Measurements from ENCODE around the gene BTF3. TPM values are rescaled to one million over a fixed set of nuclear protein-coding genes. Genes with fewer than 3 reads are reported as not detected.
A peak's percentile ranks its signal among the peaks of the same experiment; 100 is the strongest.

BTF3 gene
- total RNA-seq, 6 donors from 2014 or later = 152 to 415 (median 344) TPM

DNA sequence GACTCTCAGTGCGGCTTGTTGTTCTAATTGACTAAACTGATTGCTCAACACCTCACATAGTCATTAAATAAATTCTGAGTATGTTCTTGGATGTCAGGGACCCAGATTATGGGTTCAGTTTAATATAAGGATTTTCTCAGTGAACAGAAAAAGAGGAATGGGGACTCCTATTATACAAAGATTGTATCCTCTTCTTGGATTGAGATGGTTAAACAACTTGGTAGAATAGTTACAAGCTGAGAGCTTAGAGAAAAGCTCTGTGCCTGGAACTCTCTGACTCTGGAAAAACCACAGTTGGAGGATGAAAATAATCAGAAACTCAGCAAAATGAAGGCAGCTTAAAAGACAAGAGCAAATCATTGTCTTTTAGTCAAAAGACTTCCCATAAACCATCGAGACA, 36.7 kb downstream of the BTF3 start:
- Histone ChIP-seq H3K27me3 (no peaks in the 10 kb centered on the region), H3K4me3 (no peak overlapping the region)

GRCh38 chr5:73539730-73540129, 41.5 kb downstream of the BTF3 start:
- ATAC-seq (ENCODE audit: low FRiP score in 2 of 2) = no peak
- no peak for DNase-seq
- 82 to 95% methylated on average over 2 of the region's 2 CpGs for WGBS, 2 donors
- H3K4me3 ChIP-seq = no peak overlapping the region
- no peak for TF ChIP-seq POLR2AphosphoS5 (IDR thresholded peaks at IDR 0.05)
- TF ChIP-seq EP300 (IDR thresholded peaks at IDR 0.05) = no peak
- TF ChIP-seq POLR2A (IDR thresholded peaks at IDR 0.05) = no peak
- TF ChIP-seq, protein P1, sequence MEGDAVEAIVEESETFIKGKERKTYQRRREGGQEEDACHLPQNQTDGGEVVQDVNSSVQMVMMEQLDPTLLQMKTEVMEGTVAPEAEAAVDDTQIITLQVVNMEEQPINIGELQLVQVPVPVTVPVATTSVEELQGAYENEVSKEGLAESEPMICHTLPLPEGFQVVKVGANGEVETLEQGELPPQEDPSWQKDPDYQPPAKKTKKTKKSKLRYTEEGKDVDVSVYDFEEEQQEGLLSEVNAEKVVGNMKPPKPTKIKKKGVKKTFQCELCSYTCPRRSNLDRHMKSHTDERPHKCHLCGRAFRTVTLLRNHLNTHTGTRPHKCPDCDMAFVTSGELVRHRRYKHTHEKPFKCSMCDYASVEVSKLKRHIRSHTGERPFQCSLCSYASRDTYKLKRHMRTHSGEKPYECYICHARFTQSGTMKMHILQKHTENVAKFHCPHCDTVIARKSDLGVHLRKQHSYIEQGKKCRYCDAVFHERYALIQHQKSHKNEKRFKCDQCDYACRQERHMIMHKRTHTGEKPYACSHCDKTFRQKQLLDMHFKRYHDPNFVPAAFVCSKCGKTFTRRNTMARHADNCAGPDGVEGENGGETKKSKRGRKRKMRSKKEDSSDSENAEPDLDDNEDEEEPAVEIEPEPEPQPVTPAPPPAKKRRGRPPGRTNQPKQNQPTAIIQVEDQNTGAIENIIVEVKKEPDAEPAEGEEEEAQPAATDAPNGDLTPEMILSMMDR (IDR thresholded peaks at IDR 0.05) = no peak
- no peaks in the 10 kb centered on the region for H3K36me3 ChIP-seq
- H3K27me3 ChIP-seq = no peaks in the 10 kb centered on the region
- peaks cover 10 to 34% (median 23%) of the 10 kb centered on the region in 4 donors for H3K4me1 ChIP-seq
- H3K9me3 ChIP-seq = no peaks in the 10 kb centered on the region
- no peak overlapping the region for H3K27ac ChIP-seq

More for the DNA sequence above, 36.7 kb downstream of the BTF3 start:
- H3K27ac ChIP-seq = no peak overlapping the region
- WGBS, 2 donors = 85 to 93% methylated on average over 2 of the region's 2 CpGs
- no peaks in the 10 kb centered on the region for H3K36me3 ChIP-seq
- ATAC-seq (ENCODE audit: low FRiP score in 2 of 2) (no peak), DNase-seq (no peak)
- H3K4me1 ChIP-seq = peaks cover 0 to 5% (median 0%) of the 10 kb centered on the region in 4 donors
- TF ChIP-seq, protein P1 (IDR thresholded peaks at IDR 0.05) = no peak
- TF ChIP-seq POLR2A (IDR thresholded peaks at IDR 0.05) (no peak), EP300 (IDR thresholded peaks at IDR 0.05) (no peak), POLR2AphosphoS5 (IDR thresholded peaks at IDR 0.05) (no peak)
- H3K9me3 ChIP-seq = no peaks in the 10 kb centered on the region

GRCh38 chr5:73540192-73540591, 42.0 kb downstream of the BTF3 start:
- TF ChIP-seq POLR2A (IDR thresholded peaks at IDR 0.05) (no peak), POLR2AphosphoS5 (IDR thresholded peaks at IDR 0.05) (no peak), EP300 (IDR thresholded peaks at IDR 0.05) (no peak)
- TF ChIP-seq, protein P1 (IDR thresholded peaks at IDR 0.05) = no peak
- 75 to 82% methylated on average over 3 of the region's 3 CpGs for WGBS, 2 donors
- no peak overlapping the region for H3K4me3 ChIP-seq
- H3K36me3 ChIP-seq = no peaks in the 10 kb centered on the region
- no peak for ATAC-seq (ENCODE audit: low FRiP score in 2 of 2)
- H3K9me3 ChIP-seq = no peaks in the 10 kb centered on the region
- H3K4me1 ChIP-seq = peaks cover 15 to 38% (median 25%) of the 10 kb centered on the region in 4 donors
- H3K27ac ChIP-seq = peak overlapping the region in 1 of 4 donors; percentile 79
- H3K27me3 ChIP-seq = no peaks in the 10 kb centered on the region
- DNase-seq = no peak

GRCh38 chr5:73542020-73542419, 43.8 kb downstream of the BTF3 start:
- Histone ChIP-seq H3K27me3 (no peaks in the 10 kb centered on the region), H3K9me3 (no peaks in the 10 kb centered on the region), H3K4me3 (no peak overlapping the region), H3K36me3 (no peaks in the 10 kb centered on the region), H3K27ac (peak overlapping the region; percentile 26 to 79 (median 59)), H3K4me1 (peaks cover 15 to 40% (median 24%) of the 10 kb centered on the region in 4 donors)
- ATAC-seq (ENCODE audit: low FRiP score in 2 of 2) (no peak), DNase-seq (no peak)
- no peak for TF ChIP-seq EP300 (IDR thresholded peaks at IDR 0.05)
- TF ChIP-seq, protein P1 (IDR thresholded peaks at IDR 0.05) = no peak
- TF ChIP-seq POLR2AphosphoS5 (IDR thresholded peaks at IDR 0.05) = no peak
- TF ChIP-seq POLR2A (IDR thresholded peaks at IDR 0.05) = no peak
- 62 to 76% methylated on average over 4 of the region's 4 CpGs for WGBS, 2 donors

Data from upper lobe of left lung (tissue), 6 donors.